NCI-H460 (cell line): ENCODE data around the gene RAMACL. TPM values are rescaled to one million over a fixed set of nuclear protein-coding genes. Genes with fewer than 3 reads are reported as not detected.

Experiments used
- DNase-seq: peaks from one replicate; pipeline ENCODE4 v3.0.0-alpha.2; 2016; ENCODE audit warnings: low read depth; ENCODE audit errors: extremely low read depth
- total RNA-seq: library from RNA; depleted of rRNA; stranded (reverse); fragments of >200 nt; shearing (Covaris generic); gene quantifications from 2 replicates; pipeline ENCODE4 v1.2.3, GENCODE V29; 2014

RAMACL gene
- total RNA-seq, 1 experiment from 2014 or later: 0.17 TPM

- DNase-seq: no peak
Measured at GRCh38 chr6:166580076-166581050, 6.1 kb downstream of the RAMACL start.

GRCh38 chr6:166579237-166579850 is 7.1 kb downstream of the RAMACL start:
- DNase-seq: no peak

GRCh38 chr6:166578536-166579236 is 7.8 kb downstream of the RAMACL start:
- no peak for DNase-seq

GRCh38 chr6:166575205-166575604 is 11.3 kb downstream of the RAMACL start:
- DNase-seq: no peak

- no peak for DNase-seq
Measured at GRCh38 chr6:166573511-166574216, 12.8 kb downstream of the RAMACL start.

- peak; percentile 62 for DNase-seq
Measured at GRCh38 chr6:166572370-166573261, 13.9 kb downstream of the RAMACL start.

GRCh38 chr6:166570929-166571713 is 15.4 kb downstream of the RAMACL start:
- no peak for DNase-seq

GRCh38 chr6:166569206-166569605 is 17.3 kb downstream of the RAMACL start:
- DNase-seq: no peak

- DNase-seq: no peak
Measured at GRCh38 chr6:166567813-166568212, 18.7 kb downstream of the RAMACL start.

- no peak for DNase-seq
Measured at GRCh38 chr6:166567107-166567506, 19.4 kb downstream of the RAMACL start.

- DNase-seq: no peak
Measured at GRCh38 chr6:166566026-166567011, 20.2 kb downstream of the RAMACL start.

GRCh38 chr6:166565084-166565967 is 21.2 kb downstream of the RAMACL start:
- no peak for DNase-seq

GRCh38 chr6:166563805-166564204 is 22.7 kb downstream of the RAMACL start:
- no peak for DNase-seq

GRCh38 chr6:166563200-166563599 is 23.3 kb downstream of the RAMACL start:
- no peak for DNase-seq

- no peak for DNase-seq
Measured at GRCh38 chr6:166562726-166563125, 23.8 kb downstream of the RAMACL start.

- DNase-seq: no peak
Measured at GRCh38 chr6:166561771-166562359, 24.6 kb downstream of the RAMACL start.
